ENCODE results near the gene GNL2.

GRCh38 chr1:37596182-37596667, 488 bp upstream of the GNL2 start:
- TF ChIP-seq CTCF (IDR thresholded peaks at IDR 0.05; ENCODE audit: low read depth, low read length) (no peak), POLR2A (IDR thresholded peaks at IDR 0.05; ENCODE audit: extremely low read depth, insufficient read length) (no peak)
- TF ChIP-seq, protein P1, sequence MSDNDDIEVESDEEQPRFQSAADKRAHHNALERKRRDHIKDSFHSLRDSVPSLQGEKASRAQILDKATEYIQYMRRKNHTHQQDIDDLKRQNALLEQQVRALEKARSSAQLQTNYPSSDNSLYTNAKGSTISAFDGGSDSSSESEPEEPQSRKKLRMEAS (IDR thresholded peaks at IDR 0.05; ENCODE audit: low read depth, low read length): no peak
